ENCODE measurements around the gene CBFA2T2. TPM values are rescaled to one million over a fixed set of nuclear protein-coding genes. Genes with fewer than 3 reads are reported as not detected.
"Not testable (repeated sequence)": the region's sequence is repeated elsewhere in the genome, so short reads cannot be mapped to it uniquely, and the experiment has no call there.

CBFA2T2 gene
- total and polyA plus RNA-seq, 2 donors (not counting 1 experiment from before 2014, with no cell fraction given) = 26.9 to 30.0 TPM

- Histone ChIP-seq H3K27me3 (replicated peaks in 1 of 4; ENCODE audit: control extremely low read depth in 1 of 4, control insufficient read depth in 3 of 4, insufficient read depth in 4 of 4, low read length in 3 of 4) (no peaks in the 10 kb centered on the region), H3K27ac (ENCODE audit: low read length in 2 of 2) (no peak overlapping the region), H3K9me3 (ENCODE audit: control extremely low read depth in 1 of 3, control insufficient read depth in 2 of 3, insufficient read depth in 1 of 3, low read length in 2 of 3) (no peaks in the 10 kb centered on the region), H3K9ac (ENCODE audit: low read length) (no peak overlapping the region), H3K79me2 (ENCODE audit: control insufficient read depth, insufficient read depth, low read length) (peaks cover 77% of the 10 kb centered on the region), H3K4me2 (replicated peaks; ENCODE audit: low read depth, low read length, poor library complexity, severe bottlenecking) (no peak overlapping the region), H3K4me1 (ENCODE audit: control insufficient read depth in 2 of 2, insufficient read depth in 2 of 2, low read length in 2 of 2) (peaks cover 9 to 19% of the 10 kb centered on the region in 2 donors), H3K4me3 (ENCODE audit: control extremely low read depth in 1 of 5, extremely low read depth in 1 of 5, insufficient read depth in 1 of 5, low read depth in 2 of 5, low read length in 4 of 5) (no peak overlapping the region), H4K20me1 (ENCODE audit: control insufficient read depth, insufficient read depth, low read length, poor library complexity, severe bottlenecking) (peaks cover 24% of the 10 kb centered on the region), H3K36me3 (replicated peaks in 1 of 2; ENCODE audit: control extremely low read depth in 1 of 2, control insufficient read depth in 1 of 2, extremely low read depth in 1 of 2, insufficient read depth in 2 of 2, low read length in 1 of 2) (no peaks in the 10 kb centered on the region), H2AFZ (ENCODE audit: insufficient read depth, low read depth, low read length, poor library complexity, severe bottlenecking) (no peak overlapping the region)
- peaks cover 29% of the 10 kb centered on the region for H3K4me1 Mint-ChIP-seq
- H3K4me3 Mint-ChIP-seq = no peak overlapping the region
- intact Hi-C loops (cut with micrococcal nuclease) = loop anchor here (10.0 kb wide), 1 partner anchor 112 kb away; no protein-coding TSS in a partner anchor
- DNase-seq (no peak), ATAC-seq (ENCODE audit: low read depth) (no peak)
- CTCF ChIA-PET = interaction anchor here (1.0 kb wide), 1 partner anchor 160 kb away, joined by 4 read pairs; no protein-coding TSS in a partner anchor
- POLR2A ChIA-PET = interaction anchor here (0.6 to 0.7 kb wide), 2 partner anchors 8 to 84 kb away, joined by 3 to 13 read pairs; no protein-coding TSS in a partner anchor
- no peaks in the 10 kb centered on the region for H3K9me3 Mint-ChIP-seq (ENCODE audit: insufficient read depth)
- no peak overlapping the region for H3K27ac Mint-ChIP-seq
- H3K27me3 Mint-ChIP-seq = no peaks in the 10 kb centered on the region
- WGBS (ENCODE audit: insufficient coverage) = 99% methylated on average over 8 of the region's 15 CpGs
- TF ChIP-seq EZH2 (IDR thresholded peaks at IDR 0.05; ENCODE audit: borderline replicate concordance, insufficient read depth, low read depth, low read length, poor library complexity, severe bottlenecking) (no peak), CTCF (IDR thresholded peaks at IDR 0.05) (no peak)
Observed at GRCh38 chr20:33493076-33493766, 3.3 kb downstream of the CBFA2T2 start.

GRCh38 chr20:33496776-33497175 is 6.9 kb downstream of the CBFA2T2 start:
- not testable (repeated sequence) for H3K9me3 Mint-ChIP-seq (ENCODE audit: insufficient read depth); DNase-seq; H3K9ac ChIP-seq (ENCODE audit: low read length); H3K4me1 ChIP-seq (ENCODE audit: control insufficient read depth in 2 of 2, insufficient read depth in 2 of 2, low read length in 2 of 2); H3K27ac ChIP-seq (ENCODE audit: low read length in 2 of 2); H3K36me3 ChIP-seq (replicated peaks in 1 of 2; ENCODE audit: control extremely low read depth in 1 of 2, control insufficient read depth in 1 of 2, extremely low read depth in 1 of 2, insufficient read depth in 2 of 2, low read length in 1 of 2); ATAC-seq (ENCODE audit: low read depth); H3K4me3 ChIP-seq (ENCODE audit: control extremely low read depth in 1 of 5, extremely low read depth in 1 of 5, insufficient read depth in 1 of 5, low read depth in 2 of 5, low read length in 4 of 5); H3K27me3 ChIP-seq (replicated peaks in 1 of 4; ENCODE audit: control extremely low read depth in 1 of 4, control insufficient read depth in 3 of 4, insufficient read depth in 4 of 4, low read length in 3 of 4); H3K27ac Mint-ChIP-seq; H2AFZ ChIP-seq (ENCODE audit: insufficient read depth, low read depth, low read length, poor library complexity, severe bottlenecking); H3K27me3 Mint-ChIP-seq; H3K4me3 Mint-ChIP-seq; H3K9me3 ChIP-seq (ENCODE audit: control extremely low read depth in 1 of 3, control insufficient read depth in 2 of 3, insufficient read depth in 1 of 3, low read length in 2 of 3); H3K4me2 ChIP-seq (replicated peaks; ENCODE audit: low read depth, low read length, poor library complexity, severe bottlenecking)
- Histone ChIP-seq H4K20me1 (ENCODE audit: control insufficient read depth, insufficient read depth, low read length, poor library complexity, severe bottlenecking) (peaks cover 34% of the 10 kb centered on the region), H3K79me2 (ENCODE audit: control insufficient read depth, insufficient read depth, low read length) (peaks cover 92% of the 10 kb centered on the region)
- POLR2A ChIA-PET = interaction anchor here (0.6 kb wide), 1 partner anchor 8 kb away, joined by 3 read pairs; no protein-coding TSS in a partner anchor
- intact Hi-C loops (cut with micrococcal nuclease) = loop anchor here (10.0 kb wide), 1 partner anchor 108 kb away; no protein-coding TSS in a partner anchor
- peaks cover 36% of the 10 kb centered on the region for H3K4me1 Mint-ChIP-seq
- WGBS (ENCODE audit: insufficient coverage) = 98% methylated on average over 6 of the region's 6 CpGs
- CTCF ChIA-PET = interaction anchor here (0.7 to 1.0 kb wide), 2 partner anchors 10 to 56 kb away, joined by 3 read pairs; no protein-coding TSS in a partner anchor

Measured in B cell (primary cell).